Measurements from ENCODE around the gene SUGP2.

DNA sequence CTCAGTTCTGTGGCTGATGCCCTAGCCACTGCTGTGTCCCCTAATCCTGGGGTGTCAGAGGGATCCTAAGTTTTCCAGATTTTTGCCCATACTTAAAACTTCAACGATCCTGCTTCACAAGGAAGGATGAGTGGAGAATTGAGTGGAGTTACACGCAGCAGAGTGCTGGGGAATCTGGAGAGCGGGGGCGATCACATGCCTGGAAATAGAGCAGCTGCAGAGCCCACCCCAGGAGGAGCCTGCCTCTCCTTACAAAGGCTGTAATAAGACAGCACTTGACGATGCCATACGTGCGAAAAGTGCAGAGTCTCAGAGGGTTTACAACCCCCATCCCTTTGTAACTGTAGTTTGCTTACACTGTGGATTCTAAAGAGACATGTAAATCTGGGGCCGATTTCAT lies 40.6 kb downstream of the SUGP2 start:
- TF ChIP-seq, protein P1, sequence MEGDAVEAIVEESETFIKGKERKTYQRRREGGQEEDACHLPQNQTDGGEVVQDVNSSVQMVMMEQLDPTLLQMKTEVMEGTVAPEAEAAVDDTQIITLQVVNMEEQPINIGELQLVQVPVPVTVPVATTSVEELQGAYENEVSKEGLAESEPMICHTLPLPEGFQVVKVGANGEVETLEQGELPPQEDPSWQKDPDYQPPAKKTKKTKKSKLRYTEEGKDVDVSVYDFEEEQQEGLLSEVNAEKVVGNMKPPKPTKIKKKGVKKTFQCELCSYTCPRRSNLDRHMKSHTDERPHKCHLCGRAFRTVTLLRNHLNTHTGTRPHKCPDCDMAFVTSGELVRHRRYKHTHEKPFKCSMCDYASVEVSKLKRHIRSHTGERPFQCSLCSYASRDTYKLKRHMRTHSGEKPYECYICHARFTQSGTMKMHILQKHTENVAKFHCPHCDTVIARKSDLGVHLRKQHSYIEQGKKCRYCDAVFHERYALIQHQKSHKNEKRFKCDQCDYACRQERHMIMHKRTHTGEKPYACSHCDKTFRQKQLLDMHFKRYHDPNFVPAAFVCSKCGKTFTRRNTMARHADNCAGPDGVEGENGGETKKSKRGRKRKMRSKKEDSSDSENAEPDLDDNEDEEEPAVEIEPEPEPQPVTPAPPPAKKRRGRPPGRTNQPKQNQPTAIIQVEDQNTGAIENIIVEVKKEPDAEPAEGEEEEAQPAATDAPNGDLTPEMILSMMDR (IDR thresholded peaks at IDR 0.05; ENCODE audit: insufficient read depth, low read length, poor library complexity, severe bottlenecking), result no peak
- TF ChIP-seq EZH2phosphoT487 (conservative IDR thresholded peaks at IDR 0.05; ENCODE audit: low read length), result no peak

Measured in SU-DHL-6 (cell line).